Mucosa of descending colon (tissue), 3 donors: ENCODE results near the gene LTV1. TPM values are rescaled to one million over a fixed set of nuclear protein-coding genes. Genes with fewer than 3 reads are reported as not detected.
A peak's percentile ranks its signal among the peaks of the same experiment; 100 is the strongest.

Experiments
- ATAC-seq: fragments of 200-7000 bp; cut with Tn5 transposase; one replicate; pipeline ENCODE4 v1.9.1; 2020; ENCODE audit warnings: mild to moderate bottlenecking, moderate library complexity
- DNase-seq, 3 donors: peaks; one replicate each; pipeline ENCODE4 v3.0.0-alpha.2; 2020
- H3K36me3 ChIP-seq: fragments of 200-600 bp; one replicate; pipeline ENCODE4 v1.8.0; 2021; ENCODE audit warnings: low read depth, mild to moderate bottlenecking
- H3K4me1 ChIP-seq: fragments of 200-600 bp; one replicate; pipeline ENCODE4 v1.8.0; 2021; ENCODE audit warnings: low read depth, mild to moderate bottlenecking
- H3K4me3 ChIP-seq: fragments of 200-600 bp; one replicate; pipeline ENCODE4 v1.8.0; 2021; ENCODE audit warnings: mild to moderate bottlenecking
- H3K9me3 ChIP-seq: fragments of 200-600 bp; one replicate; pipeline ENCODE4 v1.8.0; 2021; ENCODE audit warnings: mild to moderate bottlenecking
- intact Hi-C, 2 donors: fragments of 100-400 bp; cut with DNase I in 1 of 2; cut with micrococcal nuclease in 1 of 2; formaldehyde crosslinking; loops; one replicate each; pipeline versions ENCODE4 v1.11.0 to v1.11.1; 2022; cut with DNase I, micrococcal nuclease
- total RNA-seq, 3 donors: library from RNA; stranded (reverse); fragmentation: NEBNext Ultra II Directional in 2 of 3; extraction: Animal tissue kit (Norgen Biotek cat#: 25700) in 2 of 3; gene quantifications; one replicate each; pipeline versions ENCODE4 v1.2.1 to v1.2.4, GENCODE V29; 2021 to 2023
- TF ChIP-seq, protein P1 (sequence below): fragments of 200-600 bp; IDR thresholded peaks from one replicate; pipeline ENCODE4 v1.8.0; 2022; ENCODE audit warnings: antibody characterized with exemption, mild to moderate bottlenecking
- donor health status: DM: no; HTN: no; CAD: no; lungs with moderate emphysema.
- donor health status: DM: no; HTN: no; CAD: no.
- donor health status: DM: no; HTN: yes; CAD: no.

LTV1 gene
- total RNA-seq, 3 donors from 2014 or later, result 11.3 to 18.0 (median 13.0) TPM

DNA sequence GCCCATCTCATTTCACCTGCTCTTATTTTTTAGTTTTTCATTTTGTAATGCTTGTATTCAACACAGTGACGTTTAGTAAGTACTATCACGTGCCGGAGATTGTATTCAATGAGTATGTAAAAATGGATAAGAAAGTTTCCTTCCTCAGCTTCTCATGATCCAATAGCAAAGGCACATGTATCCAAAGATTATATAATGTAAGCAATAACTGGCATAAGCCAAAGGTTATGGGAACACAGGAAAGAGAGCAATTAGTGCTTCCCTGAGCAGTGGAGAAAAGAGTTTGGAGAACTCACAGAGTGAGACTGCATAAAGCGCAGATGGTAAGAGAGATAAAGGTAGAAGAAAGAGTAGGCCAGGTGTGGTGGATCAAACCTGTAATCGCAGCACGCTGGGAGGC, 21.8 kb upstream of the LTV1 start:
- no peaks in the 10 kb centered on the region for H3K4me1 ChIP-seq
- no peaks in the 10 kb centered on the region for H3K36me3 ChIP-seq
- H3K9me3 ChIP-seq, result no peaks in the 10 kb centered on the region
- DNase-seq, result no peak
- TF ChIP-seq, protein P1, sequence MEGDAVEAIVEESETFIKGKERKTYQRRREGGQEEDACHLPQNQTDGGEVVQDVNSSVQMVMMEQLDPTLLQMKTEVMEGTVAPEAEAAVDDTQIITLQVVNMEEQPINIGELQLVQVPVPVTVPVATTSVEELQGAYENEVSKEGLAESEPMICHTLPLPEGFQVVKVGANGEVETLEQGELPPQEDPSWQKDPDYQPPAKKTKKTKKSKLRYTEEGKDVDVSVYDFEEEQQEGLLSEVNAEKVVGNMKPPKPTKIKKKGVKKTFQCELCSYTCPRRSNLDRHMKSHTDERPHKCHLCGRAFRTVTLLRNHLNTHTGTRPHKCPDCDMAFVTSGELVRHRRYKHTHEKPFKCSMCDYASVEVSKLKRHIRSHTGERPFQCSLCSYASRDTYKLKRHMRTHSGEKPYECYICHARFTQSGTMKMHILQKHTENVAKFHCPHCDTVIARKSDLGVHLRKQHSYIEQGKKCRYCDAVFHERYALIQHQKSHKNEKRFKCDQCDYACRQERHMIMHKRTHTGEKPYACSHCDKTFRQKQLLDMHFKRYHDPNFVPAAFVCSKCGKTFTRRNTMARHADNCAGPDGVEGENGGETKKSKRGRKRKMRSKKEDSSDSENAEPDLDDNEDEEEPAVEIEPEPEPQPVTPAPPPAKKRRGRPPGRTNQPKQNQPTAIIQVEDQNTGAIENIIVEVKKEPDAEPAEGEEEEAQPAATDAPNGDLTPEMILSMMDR, result no peak
- intact Hi-C loops, result no loop called here
- no peak for ATAC-seq
- H3K4me3 ChIP-seq, result no peak overlapping the region

DNA sequence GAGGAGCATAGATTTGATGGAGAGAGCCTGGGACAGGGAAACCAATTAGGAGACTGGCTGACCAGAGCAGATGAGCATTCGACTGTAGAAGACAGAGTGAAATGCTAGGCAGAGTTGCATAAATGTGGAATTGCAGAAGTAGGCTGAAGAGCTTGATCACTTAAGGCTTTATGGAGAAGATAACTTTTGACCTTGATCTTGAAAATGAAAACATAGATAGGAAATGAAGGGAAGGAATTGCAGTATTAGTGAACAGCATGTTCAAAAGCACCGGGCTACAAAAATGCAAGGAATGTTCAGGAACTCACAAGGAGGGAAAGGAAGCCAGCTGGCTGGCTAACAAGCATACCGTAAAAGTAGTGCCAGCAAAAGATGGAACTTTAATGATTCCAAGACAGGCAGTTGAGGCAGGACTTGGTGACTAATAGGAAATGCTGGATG, 20.5 kb upstream of the LTV1 start:
- intact Hi-C loops, result no loop called here
- ATAC-seq, result no peak
- no peak overlapping the region for H3K4me3 ChIP-seq
- DNase-seq, result no peak
- no peaks in the 10 kb centered on the region for H3K4me1 ChIP-seq
- H3K36me3 ChIP-seq, result no peaks in the 10 kb centered on the region
- TF ChIP-seq, protein P1, result no peak
- H3K9me3 ChIP-seq, result no peaks in the 10 kb centered on the region

- H3K4me1 ChIP-seq, result no peaks in the 10 kb centered on the region
- no peak for ATAC-seq
- no peak for DNase-seq
- intact Hi-C loops, result no loop called here
- H3K36me3 ChIP-seq, result no peaks in the 10 kb centered on the region
- no peaks in the 10 kb centered on the region for H3K9me3 ChIP-seq
- no peak overlapping the region for H3K4me3 ChIP-seq
- TF ChIP-seq, protein P1, result no peak
Observed at GRCh38 chr6:143823548-143823947, 19.6 kb upstream of the LTV1 start.

DNA sequence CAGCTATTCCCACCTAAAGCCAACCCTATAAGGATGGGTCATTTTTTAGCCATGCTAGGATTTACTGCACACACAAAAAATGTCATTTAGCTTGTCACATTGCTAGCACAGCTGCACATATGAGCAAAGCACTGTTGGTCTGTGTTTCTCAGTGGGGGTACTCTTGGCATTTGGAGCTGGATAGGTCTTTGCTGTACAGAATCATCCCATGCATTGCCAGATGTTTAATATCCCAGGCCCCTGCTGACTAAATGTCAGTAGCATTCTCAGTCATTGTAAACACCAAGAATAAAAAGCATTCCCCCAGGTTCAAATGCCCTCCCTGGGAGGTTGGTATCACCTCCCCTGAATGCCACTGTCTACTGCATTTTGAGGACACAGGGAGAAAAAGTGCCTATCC, 14.6 kb upstream of the LTV1 start:
- Histone ChIP-seq H3K36me3 (no peaks in the 10 kb centered on the region), H3K9me3 (no peaks in the 10 kb centered on the region), H3K4me1 (no peaks in the 10 kb centered on the region), H3K4me3 (no peak overlapping the region)
- ATAC-seq (no peak), DNase-seq (no peak)
- TF ChIP-seq, protein P1, result no peak
- intact Hi-C loops, result no loop called here

GRCh38 chr6:143836150-143836549, 7.0 kb upstream of the LTV1 start:
- no peaks in the 10 kb centered on the region for H3K36me3 ChIP-seq
- ATAC-seq (no peak), DNase-seq (no peak)
- H3K9me3 ChIP-seq, result no peaks in the 10 kb centered on the region
- TF ChIP-seq, protein P1, result no peak
- intact Hi-C loops, result no loop called here
- H3K4me3 ChIP-seq, result no peak overlapping the region
- peaks cover 7% of the 10 kb centered on the region for H3K4me1 ChIP-seq

DNA sequence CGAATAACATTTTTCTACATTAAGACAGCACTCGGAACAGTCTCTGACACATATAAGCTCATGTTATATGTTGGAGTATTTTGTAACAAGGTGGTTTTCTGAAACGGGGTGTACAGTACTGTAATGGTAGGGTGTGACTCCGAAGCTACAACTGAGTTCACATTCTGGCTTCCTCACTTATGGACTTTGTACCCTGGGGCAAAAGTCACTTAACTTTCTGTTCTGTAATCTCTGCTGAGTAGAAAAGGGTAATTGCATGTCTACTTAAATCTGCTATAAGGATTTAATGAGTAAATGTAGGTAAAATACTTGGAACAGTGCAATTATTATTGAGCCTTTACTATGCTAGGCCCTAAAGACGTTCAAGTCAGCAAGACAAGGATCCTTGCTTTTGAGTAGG, 4.7 kb upstream of the LTV1 start:
- DNase-seq (peak in 1 of 3 donors; percentile 74), ATAC-seq (peak; percentile 71)
- intact Hi-C loops, result no loop called here
- no peaks in the 10 kb centered on the region for H3K9me3 ChIP-seq
- no peak overlapping the region for H3K4me3 ChIP-seq
- peaks cover 7% of the 10 kb centered on the region for H3K4me1 ChIP-seq
- H3K36me3 ChIP-seq, result no peaks in the 10 kb centered on the region
- TF ChIP-seq, protein P1, result no peak
